NCI-H2107 treated with DMSO at 0.1 percent for 48 hours (cell line): ENCODE results near the gene AMZ2.
"Not testable (repeated sequence)": the region's sequence is repeated elsewhere in the genome, so short reads cannot be mapped to it uniquely, and the experiment has no call there.

ENCODE experiments used
- DNase-seq: peaks from one replicate; lab custom pipeline; 2025; ENCODE audit not compliant: unreplicated experiment; lab: John Stamatoyannopoulos, UW

Gene AMZ2

DNA sequence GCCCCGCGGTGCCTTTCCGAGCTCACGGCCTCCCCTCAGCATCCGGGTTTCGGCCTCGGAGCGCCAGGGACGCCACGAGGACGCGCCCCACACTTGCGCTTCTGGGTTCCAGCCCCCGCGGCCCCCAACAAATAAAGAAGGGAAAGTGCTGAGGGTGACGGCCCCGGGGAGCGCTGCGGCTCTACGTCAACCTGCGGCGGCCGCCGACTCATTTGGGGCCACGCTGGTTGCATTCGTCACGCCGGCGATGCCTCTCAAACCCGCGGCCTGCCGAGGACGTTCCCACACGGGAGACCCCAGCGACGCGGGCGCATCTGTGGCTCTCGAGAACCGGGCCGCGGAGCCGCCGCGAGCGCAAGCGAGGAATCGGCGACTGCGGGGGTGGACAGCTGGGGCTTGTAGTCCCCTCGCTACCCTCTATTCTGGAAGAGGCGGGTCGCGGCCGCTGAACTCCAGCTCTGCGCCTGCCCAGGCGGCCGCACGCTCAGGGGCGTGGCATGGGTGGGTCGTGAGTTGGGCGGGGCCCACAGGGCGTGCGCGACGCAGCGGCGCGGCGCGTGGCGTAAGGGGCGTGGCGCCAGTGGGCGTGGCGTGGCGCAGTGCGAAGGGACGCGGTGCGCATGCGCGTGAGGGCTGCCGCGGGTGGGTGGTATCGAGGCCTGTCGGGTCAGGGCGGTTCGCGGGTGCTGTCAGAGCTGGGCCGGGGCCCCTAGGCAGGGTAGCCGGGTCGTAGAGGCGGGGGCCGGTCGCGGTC is at the start of gene AMZ2:
TSS of gene AMZ2 (plus strand) at position 599 of the 754 bp plus-strand sequence. CDS start 2,145 bp downstream, outside the sequence.
- peak; percentile 68 for DNase-seq

GRCh38 chr17:68198931-68199836 is 48.7 kb upstream of the AMZ2 start:
- no peak for DNase-seq

GRCh38 chr17:68199837-68200688 is 47.8 kb upstream of the AMZ2 start:
- no peak for DNase-seq

GRCh38 chr17:68200689-68201417 is 47.0 kb upstream of the AMZ2 start:
- peak; percentile 21 for DNase-seq

GRCh38 chr17:68201418-68201771 is 46.4 kb upstream of the AMZ2 start:
- not testable (repeated sequence) for DNase-seq

GRCh38 chr17:68202321-68202720 is 45.5 kb upstream of the AMZ2 start:
- not testable (repeated sequence) for DNase-seq

GRCh38 chr17:68204736-68205135 is 43.1 kb upstream of the AMZ2 start:
- no peak for DNase-seq

DNA sequence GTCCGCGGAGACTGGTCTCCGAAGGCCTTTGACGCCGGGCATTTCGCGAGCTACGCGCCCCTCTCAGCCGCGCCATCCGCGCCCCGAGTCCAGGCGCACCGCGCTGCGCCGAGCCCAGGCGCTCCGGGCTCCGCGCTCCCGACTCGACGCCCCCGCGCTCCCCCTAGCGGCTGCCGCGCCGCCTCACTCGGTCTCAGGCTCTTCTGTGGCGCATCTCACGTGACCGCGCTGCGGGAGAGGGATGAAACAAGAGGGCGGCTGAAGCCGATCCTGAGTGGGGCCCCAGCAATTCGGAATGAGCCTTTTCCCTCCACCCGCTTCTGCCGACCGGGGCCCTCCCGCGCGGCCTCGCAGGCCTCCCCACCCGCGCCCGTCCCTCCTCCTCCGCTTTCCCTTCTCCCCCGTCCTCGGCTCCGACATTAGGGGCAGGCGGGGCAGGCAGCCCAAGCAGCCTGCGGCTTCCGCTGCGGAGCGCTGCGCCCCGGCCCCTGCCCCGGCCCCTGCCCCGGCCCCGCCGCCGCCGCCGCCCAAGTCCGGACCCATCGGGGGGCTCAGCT is 42.5 kb upstream of the AMZ2 start:
- peak; percentile 55 for DNase-seq

- no peak for DNase-seq
These were observed 41.8 kb upstream of the AMZ2 start for GRCh38 chr17:68205808-68206720.

DNA sequence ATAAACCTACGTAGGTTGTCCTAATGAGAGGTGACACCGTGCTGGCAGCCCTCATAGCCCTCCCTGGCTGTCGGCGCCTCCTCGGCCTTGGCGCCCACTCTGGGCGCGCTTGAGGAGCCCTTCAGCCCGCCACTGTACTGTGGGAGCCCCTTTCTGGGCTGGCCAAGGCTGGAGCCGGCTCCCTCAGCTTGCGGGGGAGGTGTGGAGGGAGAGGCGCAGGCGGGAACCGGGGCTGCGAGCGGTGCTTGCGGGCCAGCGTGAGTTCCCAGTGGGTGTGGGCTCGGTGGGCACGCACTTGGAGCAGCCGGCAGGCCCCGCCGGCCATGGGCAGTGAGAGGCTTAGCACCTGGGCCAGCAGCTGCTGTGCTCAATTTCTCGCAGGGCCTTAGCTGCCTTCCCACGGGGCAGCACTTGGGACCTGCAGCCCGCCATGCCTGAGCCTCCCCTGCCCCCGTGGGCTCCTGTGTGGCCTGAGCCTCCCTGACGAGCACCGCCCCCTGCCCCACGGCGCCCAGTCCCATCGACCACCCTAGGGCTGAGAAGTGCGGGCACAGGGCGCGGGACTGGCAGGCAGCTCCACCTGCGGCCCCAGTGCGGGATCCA is 40.1 kb upstream of the AMZ2 start:
- DNase-seq, result no peak

DNA sequence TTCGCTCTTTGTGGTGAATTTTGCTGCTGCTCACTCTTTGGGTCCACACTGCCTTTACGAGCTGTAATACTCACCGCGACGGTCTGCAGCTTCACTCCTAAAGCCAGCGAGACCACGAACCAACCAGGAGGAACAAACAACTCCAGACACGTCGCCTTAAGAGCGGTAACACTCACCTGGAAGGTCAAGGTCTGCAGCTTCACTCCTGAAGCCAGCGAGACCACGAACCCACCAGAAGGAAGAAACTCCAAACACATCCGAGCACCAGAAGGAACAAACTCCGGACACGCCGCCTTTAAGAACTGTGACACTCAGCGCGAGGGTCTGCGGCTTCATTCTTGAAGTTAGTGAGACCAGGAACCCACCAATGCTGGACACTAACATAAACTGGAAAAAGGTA is 39.2 kb upstream of the AMZ2 start:
- DNase-seq, result not testable (repeated sequence)

DNA sequence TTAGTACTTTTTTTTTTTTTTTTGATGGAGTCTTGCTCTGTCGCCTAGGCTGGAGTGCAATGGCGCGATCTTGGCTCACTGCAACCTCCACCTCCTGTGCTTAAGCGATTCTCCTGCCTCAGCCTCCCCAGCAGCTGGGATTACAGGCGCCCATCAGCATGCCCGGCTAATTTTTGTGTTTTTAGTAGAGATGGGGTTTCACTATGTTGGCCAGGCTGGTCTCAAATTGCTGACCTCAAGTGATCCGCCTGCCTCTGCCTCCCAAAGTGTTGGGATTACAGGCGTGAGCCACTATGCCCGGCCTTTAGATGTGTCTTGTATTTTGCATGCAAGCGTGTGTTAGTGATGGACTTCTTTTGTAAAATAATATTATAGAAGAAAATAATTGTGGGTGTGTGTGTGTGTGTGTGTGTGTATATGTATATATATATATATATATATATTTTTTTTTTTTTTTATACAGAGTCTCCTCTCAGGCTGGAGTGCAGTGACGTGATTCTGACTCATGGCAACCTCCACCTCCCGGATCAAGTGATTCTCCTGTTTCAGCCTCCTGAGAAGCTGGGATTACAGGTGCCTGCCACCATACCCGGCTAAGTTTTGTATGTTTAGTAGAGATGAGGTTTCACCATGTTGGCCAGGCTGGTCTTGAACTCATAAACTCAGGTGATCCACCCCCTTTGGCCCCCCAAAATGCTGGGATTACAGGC is 38.5 kb upstream of the AMZ2 start:
- not testable (repeated sequence) for DNase-seq

- no peak for DNase-seq
These were observed 37.1 kb upstream of the AMZ2 start for GRCh38 chr17:68210570-68211315.

DNA sequence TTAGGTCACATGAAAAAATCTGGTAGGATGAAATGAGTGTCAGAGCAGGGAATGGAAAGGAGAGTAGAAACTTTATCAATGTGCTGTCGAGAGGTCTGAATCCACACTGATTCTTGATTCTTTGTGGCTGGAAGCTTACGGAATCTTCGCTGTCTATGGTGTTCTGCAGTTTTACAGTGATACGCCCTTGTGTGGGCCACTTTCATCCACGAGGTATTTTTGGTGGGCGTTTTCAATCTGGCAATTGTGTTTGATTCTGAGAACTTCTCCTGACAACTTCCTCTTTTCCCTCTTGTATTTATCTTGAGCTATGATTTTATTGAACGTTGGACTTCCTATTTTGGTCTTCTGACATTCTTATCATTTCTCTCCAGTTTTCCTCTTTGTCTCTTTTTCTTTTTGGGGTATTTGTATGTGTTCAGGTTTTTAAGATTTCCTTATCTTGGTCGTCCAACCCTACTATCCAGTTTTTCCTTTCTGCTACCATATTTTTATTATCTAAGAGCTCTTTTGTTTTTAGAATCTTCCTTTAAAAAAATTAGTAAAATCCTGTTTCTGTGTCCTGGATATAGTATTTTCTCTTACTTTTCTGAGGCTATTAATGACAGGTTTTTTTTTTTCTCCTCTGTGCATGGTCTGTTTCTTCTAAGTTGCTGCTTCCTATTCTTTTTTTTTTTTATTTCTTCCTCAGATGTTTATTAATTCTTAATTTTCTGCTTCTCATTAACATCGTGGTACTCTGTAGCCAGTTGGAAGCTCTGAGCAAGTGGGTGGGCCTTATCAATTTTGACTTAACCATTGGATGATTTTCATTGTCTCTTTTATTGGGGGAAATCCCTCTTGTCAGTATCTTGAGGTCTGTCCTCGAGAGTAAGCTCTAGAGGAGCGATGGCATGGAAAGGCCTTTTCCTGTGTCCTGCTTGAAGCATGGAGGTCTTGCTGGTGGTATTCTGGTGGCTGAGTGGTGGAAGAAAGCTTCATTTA is 34.1 kb upstream of the AMZ2 start:
- not testable (repeated sequence) for DNase-seq

- DNase-seq, result not testable (repeated sequence)
These were observed 32.4 kb upstream of the AMZ2 start for GRCh38 chr17:68215453-68215852.

DNA sequence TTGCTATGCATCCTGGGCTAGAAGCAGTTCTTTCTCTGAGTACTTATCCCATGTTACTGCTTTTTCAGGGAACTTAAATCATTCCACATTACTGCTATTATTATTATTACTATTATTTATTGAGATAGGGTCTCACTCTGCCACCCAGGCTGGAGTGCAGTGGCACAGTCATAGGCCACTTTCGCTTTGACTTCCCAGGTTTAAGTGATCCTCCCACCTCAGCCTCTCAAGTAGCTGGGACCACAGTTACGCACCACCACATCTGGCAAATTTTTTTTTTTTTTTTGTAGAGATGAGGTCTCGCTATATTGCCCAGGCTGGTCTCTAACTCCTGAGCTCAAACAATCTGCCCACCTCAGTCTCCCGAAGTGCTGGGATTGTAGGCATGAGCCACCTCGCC is 28.4 kb upstream of the AMZ2 start:
- DNase-seq, result not testable (repeated sequence)
